CD1c-positive myeloid dendritic cell (primary cell): ENCODE results near the gene ADARB2.

Experiments used
- DNase-seq: peaks from one replicate; pipeline ENCODE4 v3.0.0-alpha.2; 2016; ENCODE audit errors: extremely low spot score

Gene ADARB2

DNA sequence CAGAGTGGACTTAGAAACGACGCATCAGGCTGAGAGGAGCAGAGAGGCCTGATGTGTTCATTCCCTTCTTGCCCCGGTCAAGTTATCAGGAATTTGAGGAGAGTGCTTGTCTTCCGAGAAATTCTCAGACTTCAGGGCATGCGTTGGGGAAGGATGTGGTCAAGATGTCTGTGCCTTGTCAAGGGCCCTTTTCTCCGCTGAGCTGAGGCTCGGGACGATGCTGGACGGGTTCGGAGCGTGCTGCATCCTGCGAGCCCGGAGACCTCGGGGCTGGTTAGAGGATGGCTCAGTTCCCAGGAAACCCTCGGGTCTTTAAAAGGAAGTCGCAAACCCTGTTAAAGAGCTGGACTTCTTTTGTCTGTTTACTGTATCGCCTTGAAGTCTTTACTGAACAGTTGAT lies 325.4 kb downstream of the ADARB2 start:
- DNase-seq: no peak

DNA sequence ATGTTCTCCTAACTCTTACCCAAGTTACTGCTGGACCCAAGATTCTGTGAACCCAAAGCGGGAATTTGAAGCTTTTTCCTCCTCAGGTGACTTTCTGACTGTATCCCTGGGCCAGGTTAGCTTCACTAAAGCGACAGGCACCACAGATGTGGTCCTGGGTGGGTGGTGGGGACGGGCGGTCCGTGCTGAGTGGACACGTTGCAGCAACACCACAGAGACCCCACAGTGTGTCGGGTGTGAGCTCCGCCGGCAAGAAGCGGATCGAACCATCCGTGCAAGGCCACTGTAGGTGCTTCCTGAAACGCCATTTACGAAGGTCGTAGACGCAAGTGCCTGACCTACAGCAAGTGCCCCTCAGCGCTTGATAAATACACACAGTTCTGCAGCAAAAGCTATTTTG lies 325.9 kb downstream of the ADARB2 start:
- DNase-seq: no peak

DNA sequence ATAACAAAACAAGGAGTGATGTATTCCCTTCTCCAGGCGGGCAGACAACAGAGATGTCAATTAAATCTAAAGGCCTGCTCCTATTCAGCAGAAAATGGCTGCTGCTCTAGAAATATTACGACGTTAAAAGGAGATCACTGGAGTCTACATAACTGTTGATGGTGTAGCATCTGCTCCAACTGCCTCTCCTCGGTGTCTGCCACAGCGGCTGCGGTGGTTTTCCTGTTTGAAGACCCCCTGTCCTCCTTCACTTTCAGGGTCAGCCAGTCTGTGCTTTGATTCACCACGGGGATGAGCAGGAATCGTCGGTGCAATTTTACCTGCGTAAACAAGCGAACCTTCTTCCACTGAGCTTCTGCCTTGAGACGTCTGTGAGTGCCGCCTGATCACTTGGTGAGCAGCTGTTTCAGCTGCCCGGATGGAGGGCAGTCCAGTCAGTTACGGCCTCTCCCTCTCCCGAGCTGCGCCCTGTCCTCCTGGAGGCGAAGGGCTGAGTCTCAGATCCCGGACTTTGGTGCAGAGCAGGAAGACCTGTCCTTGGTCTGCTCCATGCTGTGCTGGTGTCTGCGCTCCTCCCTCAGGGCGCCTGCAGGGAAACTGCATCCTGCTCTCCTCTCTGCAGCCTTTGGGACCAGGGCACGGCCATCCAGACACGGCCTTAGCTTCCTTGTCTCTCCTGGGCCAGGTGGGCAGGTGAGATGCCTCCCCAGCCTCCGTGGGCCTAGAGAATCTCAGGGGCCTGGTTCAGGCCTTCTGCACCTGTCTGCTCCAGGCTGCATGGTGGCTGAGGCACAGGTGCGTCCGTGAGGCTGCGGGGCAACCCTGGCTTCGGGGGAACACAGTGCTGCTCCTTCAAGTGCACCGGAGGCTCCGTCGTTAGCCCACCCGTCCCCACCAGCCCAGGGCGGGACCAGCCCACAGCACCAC lies 326.6 kb downstream of the ADARB2 start:
- no peak for DNase-seq

DNA sequence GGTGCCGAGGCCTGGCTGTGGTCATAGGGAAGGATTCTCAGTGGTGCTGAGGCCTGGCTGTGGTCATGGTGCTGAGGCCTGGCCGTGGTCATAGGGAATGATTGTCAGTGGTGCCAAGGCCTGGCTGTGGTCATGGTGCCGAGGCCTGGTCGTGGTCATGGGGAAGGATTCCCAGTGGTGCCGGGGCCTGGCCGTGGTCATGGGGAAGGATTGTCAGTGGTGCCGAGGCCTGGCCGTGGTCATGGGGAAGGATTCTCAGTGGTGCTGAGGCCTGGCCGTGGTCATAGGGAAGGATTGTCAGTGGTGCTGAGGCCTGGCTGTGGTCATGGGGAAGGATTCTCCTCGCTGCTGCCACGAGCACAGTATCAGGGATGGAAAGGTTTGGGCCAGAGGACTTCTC lies 327.3 kb downstream of the ADARB2 start:
- no peak for DNase-seq

DNA sequence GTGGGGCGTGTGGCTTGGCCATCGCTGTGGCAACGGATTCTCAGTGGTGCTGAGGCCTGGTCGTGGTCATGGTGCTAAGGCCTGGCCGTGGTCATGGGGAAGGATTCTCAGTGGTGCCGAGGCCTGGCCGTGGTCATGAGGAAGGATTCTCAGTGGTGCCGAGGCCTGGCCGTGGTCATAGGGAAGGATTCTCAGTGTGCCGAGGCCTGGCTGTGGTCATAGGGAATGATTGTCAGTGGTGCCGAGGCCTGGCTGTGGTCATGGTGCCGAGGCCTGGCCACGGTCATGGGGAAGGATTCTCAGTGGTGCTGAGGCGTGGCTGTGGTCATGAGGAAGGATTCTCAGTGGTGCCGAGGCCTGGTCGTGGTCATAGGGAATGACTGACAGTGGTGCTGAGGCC lies 327.9 kb downstream of the ADARB2 start:
- DNase-seq: no peak

DNA sequence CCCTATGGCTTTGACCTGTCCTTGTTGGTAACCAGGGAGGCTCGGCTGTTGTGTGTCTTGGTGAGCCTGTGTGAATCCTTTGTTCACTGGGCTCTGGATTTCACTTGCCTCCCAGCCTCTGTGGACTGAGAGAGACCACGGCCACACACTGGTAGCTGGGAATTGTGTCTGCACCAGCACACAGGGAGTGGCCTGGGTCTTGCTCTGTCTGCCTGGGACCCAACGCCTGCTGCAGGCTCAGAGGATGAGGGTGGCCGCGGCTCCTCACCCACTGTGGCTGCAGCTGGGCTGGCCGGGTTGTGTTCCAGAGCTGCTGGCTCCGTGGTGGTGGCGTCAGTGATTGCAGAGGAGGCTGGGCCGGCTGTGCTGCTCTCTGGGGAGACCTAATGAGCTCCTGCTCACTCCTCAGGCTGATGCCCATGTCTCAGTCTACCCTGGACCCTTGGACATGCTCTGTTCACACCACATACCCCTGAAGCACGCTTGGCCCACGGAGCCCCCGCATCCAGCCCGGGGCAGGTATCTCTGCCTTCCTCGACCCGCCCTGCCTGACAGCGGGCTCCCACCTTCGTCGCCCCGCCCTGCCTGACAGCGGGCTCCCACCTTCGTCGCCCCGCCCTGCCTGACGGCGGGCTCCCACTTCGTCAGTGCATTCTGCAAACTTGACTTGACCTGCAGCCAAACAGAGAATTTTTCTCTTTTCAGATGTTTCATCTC lies 328.5 kb downstream of the ADARB2 start:
- DNase-seq: no peak

DNA sequence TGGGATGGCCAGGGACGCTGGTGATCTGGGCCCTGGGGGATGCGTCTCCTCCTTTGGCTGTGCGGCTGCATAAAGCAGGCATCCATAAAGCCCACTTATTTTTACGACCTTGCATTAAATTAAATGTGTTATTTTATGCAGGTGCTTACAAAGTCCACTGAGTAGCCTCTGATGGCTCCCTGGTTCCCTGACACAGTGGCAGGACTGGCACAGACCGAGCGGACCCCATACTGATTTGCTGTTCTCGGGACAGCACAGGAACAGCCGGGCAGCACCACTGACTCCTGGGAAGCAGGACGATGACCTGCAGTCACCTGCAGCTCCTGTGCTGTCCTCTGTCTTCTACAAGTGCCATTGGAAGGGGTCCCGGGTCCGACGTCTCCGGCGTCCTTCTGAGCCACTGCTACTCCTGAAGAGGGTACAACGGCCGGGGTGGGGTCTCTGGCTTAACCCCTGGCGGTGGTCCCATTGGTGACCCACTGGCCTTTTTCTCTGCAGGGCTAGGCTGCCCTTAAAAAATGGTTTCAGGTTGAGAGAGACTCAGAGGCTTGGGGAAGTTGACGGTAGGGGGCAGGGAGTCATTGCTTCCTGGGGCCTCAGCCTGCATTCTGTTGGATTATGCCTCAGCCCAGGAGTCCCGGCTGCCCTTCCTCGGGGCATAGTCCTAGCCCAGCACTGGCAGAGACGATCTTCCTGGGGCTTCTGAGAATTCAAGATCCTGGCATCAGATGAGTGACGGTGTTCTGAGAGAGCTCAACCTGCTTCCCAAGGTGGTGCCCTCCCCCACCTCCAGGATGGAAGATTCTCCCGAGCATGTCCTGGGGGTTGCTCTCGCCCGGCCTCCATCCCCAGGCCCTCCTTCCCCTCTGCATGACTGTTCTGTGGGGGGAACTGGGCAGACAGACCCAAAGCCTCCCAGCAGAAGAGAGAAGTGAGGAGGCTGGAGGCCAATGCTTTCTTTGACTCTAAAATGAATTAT lies 330.1 kb downstream of the ADARB2 start:
- no peak for DNase-seq

DNA sequence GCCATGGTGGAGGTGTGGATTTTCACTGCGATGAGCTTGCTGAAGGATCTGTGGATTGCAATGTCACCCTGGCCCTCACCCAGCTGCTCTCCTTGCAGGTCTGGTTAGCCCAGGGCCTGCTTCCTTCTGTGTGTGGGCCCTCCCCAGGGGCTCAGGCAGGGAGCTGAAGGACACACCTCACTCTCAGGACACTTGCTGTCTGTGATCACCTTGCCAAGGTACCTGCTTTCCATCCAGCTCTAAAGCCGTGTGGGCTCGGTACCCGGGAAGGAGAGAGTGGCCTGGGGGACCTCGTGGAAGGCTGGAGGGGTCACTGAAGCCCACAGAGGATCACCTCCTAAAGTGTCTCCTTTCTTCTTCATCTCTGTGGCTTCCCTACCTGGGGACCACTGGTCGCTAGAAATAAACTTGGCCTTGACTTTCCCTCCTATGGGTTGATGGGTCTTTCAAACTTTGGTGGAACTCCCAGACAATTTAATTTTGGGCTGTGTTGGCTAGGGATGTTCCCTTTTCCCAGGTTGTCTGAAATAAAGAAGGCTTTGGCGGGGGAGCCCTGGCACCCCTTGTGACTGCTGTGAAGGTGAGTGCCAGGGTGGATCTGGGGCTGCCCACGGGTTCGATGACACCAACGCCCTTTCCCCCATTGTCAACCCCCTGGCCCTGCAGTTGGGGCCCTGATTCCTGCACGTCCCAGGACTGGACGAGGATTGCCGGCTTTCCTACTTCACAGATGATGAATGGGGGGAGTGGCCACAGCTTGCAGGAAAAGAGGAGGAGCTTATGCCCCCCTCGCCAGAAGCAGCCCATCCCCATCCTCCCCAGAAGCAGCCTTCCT lies 331.0 kb downstream of the ADARB2 start:
- no peak for DNase-seq

DNA sequence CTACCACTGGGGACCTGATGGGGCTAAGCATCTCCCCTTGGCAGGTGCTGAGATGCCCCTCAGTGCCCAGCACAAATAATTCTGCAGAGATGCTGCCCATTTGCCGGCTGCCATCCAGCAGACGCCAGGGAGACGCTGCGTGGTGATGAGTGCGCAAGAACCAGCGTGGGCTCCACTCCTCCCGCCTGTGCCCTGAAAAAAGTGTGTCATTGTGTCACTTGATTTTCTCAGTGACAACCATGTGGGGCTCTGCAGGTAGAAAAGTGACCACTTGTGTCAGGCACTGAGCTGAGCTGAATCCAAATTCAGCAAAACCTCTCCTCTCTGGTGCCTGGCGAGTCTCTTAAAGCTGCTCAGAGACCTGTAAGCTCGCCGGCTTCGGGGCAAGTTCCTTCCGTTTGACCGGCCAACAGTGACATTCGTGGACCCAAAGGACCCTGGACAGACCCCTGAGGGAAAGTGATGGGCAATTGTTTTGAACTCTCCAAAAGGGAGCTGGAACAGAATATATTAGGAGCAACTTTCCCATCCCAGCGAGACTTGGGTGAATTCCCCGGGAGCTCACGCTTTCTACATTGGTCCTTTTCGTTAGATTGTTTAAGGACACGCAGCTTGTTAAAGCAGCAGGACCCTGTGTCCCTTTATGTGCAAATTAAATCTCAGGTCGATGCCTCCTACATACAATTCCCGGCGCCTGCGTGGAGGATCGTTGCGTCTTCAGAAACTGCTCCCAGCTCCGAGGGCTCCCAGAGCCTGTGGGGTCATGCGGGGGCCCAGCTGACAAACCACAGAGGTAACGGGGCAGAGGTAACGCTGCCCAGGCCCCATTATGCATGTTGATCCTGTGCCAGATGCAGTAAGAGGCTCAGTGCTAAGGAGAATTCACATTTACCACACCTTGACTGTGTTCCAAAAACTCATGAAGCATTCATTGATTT lies 332.7 kb downstream of the ADARB2 start:
- no peak for DNase-seq

DNA sequence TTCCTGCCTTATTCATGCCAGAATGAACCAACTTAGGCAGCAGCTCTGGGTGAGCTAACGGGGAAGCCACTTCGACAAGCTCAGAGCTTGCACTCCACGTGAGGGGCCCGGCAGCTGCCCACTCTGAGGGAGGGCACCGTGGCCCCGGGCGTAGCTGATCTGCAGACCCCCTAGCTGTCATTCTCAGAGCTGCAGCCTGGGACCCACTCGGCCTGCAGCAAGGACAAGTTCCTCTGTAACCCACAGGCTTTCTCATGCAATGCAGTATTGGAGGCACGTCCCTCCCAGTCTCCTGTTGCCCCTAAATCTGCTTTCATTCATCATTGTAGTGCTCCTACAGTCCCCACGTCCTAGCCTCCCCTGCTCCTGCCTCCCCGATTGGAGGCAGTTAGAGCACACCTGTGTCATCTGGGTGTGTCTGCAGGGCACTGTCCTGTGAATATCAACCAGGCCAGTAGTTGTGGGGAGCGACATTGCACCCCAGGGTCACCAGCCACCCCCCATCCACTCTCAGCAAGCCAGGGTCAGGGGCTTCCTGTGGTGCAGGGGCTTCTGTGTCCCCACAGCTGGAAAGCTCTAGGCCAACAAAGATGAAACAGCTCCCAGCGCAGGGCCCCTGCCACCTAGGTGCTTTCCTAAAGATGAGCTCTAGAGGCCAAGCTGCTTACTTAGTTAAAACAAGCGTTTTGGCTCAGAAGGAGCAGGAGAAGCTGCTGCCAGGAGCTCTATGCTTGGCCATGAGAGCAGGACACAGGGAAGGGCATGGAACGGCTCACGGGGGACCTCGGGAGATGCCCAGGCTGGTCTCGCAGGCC lies 333.6 kb downstream of the ADARB2 start:
- DNase-seq: no peak

DNA sequence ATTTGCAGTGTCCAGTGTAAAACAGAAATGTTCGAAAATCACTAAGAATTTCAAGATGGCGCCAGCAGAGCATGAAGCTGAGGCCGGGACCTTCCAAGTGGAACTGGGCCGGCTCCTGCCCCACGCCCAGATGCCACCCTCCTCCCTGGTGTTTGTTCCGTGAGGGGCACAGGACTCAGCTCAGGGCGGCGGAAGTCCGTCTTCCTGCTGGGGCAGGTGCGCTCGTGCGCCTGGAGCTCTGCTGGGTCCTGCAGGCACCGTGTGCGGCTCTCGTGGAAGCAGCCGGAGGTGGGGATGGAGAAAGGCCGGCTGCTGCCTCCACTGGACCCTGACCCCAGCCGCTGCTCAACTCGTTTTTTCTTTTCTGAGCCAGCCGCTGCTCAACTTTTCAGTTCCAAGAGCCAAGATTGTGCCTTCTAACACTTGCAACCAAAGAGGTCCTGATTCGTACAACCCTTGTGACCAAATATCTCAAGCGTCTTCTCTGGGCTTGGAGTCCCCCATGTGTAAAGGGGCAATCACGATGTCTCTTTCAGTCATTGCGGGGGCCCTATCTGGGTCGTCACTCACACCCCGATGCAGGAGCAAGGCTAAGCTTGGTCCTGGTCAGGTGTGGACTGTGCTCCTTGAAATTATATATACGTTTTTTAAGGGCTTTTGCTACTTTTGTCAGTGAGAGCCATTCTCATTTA lies 334.4 kb downstream of the ADARB2 start:
- no peak for DNase-seq

DNA sequence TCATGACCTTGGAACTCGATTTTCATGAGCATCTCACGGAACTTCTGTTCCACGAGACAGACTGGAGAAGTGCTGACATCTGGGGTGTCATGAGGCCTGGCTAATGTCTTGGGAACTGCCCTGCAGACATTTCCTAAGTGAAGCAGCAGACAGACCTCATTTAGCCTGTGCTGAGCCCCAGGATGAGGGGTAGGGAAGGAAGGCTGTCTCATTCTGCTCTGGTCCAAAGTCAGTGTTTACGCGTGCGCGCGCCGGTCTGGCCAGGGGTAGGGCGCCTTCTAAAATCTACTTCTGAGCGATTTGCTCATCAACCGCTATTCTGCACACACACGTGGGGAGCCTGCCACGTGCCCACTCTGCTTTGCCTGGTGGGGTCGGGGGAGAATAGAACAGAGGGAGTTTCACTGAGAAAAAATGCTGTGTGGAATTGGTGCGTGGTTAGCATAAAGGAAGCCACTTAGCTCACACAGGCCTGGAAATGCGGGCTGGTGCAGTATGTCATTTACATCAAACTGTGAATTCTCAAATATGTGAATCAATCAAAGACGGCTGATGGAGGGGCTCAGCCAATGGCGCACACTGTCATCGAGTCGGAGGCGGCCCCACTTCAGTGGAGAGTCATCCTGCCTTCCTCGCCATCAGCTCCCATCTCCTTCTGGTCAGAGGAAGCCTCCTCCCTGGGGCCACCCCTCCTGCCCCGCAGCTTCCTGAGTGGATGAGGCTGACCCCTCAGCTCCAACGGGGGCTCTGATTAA lies 335.1 kb downstream of the ADARB2 start:
- no peak for DNase-seq

DNA sequence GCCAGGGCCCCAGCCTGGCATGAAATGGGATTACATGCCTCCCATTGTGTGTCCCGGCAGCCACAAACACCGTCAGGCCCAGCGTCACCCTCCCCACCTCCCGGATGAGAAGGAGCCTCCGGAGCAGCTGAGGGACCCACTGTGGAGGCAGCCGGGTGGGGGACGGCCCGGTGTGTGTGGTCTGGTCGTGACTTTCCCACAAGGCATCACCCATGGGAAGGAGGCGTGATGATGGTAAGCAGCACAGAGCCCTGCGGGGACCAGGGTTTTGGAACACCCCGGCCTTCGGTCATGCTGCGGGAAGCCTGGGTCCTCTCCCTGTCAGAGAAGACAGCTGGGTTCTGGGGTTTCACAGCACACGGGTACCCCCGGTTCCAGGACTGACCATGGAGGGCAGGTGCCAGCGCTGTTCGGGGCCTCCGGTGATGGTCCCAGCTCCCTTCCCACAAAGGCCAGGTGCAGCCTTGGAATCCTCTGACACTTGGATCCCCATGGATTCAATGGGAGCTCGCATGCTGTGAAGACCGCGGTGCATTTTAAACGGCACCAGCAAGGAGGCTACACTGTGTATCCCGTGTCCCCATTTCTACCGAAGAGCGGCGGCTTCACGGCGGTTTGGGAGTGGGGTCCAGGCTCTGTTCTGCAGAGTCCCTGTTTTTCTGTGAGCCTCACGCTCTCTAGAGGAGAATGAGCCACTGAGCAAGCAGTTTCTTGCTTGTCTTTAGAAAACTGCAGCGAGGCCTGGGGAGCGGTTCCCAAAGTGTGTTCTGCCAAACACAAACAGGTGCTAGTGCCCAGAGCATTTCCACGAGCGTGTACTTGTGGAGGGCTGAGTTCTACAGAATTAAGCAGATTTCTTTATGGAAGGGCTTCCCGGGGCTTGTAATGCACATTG lies 336.0 kb downstream of the ADARB2 start:
- no peak for DNase-seq

DNA sequence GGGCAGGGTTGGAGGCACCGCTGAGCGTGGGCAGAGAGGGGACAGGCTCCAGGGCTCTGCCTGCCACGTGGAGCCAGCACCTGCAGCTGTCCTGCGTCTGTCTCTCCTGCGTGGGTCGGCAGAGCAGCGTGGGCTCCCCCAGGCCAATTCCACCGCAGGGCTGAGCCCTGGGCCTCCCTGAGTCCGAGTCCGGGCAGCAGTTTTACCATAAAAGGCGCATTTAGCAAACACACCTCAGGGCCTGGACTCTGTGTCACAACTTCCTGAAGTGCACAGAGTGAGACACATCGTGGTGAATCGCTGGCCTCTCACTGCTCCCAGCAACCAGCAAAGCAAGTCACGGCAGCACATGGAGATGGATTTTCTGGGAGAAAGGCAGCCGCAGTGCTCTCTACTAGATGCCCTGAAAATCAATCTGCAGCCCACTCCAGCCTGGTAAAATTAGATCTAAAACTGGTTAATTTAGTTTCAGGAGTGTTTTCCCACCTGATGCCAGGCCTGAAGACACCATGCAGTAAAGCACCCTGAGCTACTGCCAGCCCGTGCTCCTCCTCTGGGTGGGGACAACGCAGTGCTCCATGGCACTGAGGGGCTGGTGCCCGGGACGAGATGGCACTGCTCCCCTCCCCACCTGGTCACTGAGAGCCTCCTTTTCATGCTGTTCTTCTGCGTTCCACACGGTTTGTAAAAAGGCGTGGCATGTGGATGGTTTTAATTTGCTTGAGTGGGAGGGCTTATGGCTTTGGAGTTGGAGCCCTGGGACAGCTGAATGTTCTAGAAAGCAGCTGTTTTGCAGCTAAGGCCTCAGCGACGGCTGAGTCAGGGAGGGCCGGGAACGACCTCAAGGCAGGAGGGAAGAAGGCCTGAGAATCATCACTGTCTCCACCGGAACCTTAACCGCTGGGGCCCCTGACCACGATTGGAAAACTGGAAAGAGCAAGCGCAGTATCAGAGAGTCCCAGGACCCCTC lies 336.9 kb downstream of the ADARB2 start:
- DNase-seq: no peak

DNA sequence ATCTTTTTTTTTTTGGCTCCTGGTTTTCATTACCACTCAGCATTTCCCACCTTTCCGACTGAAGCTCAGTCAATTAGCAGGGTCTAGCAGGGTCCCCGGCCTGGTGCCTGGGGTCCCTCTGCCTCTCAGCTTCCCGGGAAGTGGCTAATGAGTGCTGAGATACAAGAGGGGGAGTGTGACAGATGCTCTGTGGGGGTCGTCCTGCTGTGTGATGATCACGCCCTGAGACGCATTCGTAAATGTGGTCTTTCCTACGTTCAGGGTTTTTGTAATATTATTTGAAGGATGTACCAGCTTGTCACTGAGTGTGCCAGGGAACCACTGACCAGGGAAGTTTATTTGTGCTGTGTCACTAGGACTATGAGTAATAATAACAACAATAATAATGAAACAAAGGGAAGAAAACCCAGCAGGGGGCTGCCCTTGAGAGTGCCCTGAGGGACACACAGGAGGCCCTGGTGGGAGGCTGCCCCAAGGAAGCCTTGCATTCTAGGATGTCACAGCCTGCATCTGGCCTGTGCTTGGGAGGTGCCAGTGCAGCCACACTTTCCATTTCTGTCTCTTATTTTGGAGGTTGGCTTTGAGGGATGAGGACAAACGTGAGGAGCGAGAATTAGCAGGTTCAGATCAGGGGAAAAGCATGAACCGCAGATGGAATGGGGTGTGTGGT lies 337.8 kb downstream of the ADARB2 start:
- DNase-seq: no peak
